Measurements from ENCODE around the gene GSTM2.

GSTM2 gene

DNA sequence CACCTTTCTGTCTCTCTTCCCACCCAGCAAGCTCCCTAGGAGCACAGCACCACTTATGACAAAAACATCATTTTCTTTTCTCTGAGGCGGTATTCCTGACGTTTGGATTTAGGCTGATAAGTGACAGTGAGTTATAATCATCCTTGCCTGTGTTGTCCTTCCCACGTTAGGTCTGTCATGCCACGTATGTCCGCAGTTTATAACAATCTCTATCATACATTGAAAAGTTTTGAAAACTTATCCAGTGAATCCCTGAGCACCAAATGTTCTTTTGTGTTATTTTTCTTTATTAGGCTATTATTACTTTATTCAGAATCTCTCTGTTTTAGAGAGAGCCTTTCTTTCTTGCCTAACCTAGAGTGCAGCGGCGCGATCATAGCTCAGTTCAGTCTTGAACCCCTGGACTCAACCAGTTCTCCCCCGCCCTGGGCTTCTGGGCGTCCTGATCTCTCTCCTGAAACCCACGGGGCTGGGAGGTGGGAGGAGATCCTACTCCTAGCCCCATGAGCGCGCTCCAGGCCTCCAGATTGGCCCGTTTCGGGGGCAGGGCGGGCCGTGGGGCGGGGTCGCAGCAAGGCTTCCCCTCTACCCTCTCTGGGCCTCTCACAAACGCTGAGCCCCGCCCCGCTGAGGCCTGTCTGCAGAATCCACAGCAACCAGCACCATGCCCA is at the start of gene GSTM2:
Gene GSTM2 (plus strand): TSS at position 606 of the 671 bp plus-strand sequence. CDS start 59 bp downstream, at position 665.
- DNase-seq (ENCODE audit: low read depth): peak; percentile 78

DNA sequence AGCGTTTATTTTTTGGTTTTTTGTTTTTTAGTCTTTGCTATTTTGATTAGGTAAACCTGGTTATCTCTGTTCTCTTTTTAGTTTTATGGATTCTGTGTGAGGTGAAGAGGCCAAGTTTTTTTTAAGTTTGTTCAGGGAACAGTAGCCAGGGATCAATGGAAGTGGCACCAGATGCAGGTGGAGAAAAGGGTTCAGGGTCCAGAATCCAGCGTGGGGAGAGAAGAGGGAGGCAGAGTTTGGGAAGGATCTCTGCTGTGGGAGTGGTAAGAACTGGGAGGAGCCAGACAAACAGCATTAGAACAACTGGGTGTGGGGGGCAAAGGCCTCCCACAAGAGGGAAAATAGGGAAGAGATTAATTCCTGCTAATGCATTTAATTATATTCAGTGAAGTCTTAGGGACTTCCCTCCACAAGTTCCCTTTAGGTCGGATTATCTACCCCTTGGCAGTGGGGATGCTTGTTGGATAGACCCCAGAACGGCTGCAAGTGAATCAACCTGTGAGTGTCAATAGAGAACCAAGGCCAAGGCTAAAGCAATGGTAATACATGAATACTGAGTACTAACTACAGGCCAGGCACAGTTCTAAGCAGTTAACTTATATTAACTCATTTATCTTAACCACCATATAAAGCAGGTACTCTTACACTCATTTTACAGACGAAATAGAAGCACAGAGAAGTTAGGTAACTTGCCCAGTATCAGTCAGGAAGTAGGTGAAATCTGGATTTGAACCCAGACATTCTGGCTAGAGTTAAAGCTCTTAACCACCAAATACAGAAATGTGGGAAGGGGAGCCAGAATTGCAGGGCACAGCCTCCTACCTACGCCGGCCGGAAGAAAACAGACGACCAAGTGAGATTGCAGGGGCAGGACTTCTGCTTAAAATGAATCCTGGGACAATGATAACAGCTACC is 48.9 kb upstream of the GSTM2 start:
- DNase-seq (ENCODE audit: low read depth): no peak

DNA sequence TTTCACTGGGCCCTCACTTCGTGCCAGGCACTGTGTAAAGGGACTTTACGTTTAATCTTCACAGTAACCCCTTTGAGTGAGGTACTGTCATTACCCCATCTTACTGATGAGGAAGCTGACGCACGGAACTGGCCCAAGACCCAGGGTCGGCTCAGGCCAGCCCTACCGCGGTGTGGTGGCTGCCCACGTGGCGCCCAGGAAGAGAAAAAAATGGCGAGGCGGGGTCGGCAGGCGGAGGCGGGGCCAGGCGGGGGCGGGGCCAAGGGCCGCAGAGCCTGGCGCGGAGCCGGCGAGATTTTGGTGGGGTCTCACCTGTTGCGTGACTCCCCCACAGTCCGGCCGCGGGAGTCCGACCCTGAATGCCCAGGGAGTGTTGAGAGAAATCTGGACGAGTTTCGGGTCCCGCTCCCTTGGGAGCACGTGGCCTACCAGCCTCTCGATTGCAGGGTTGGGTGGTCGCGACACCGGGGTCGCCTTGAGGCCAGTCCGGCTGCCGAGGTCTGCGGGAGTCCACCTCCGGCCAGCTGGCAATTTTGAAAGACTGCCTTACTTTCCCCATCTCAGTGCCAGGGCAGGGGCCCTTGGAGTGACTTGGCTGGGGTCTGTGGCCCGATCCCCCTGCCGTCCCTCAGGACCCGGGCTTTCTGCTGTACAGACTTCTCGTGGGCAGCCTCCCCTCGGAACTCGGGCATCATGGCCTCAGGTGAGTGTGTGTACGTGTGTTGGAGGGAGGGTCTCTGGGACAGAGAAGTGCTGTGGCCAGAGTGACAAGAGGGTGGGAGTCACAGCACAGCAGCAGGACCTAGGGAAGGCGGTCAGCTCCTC is 48.1 kb upstream of the GSTM2 start, which contains the start of the genes AMPD2 and GNAT2:
Gene AMPD2 (plus strand): TSS at position 262 of the 825 bp plus-strand sequence. CDS start 1,339 bp downstream, outside the sequence.
Gene GNAT2 (minus strand): TSS at position 41 of the 825 bp plus-strand sequence. CDS start 6,746 bp downstream, outside the sequence.
- DNase-seq (ENCODE audit: low read depth): peak; percentile 57

DNA sequence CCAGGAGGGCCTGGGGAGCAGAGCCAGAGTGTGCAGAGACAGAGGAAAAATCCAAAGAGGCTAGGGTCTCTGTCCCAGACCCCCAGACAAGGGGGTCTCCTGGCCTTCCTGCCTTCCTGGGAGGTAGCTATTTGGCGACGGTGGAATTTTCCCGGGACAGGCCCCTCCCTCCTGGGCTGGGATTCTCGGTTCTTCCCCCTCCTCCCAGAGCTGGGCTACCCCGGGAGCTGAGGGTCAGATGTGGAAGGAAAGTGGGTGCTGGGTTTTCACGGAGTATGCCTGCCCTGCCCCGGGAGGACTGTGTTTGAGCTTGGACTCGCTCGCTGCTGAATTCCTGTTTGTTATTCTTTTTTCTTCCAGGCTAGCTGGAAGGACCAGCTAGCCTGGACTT is 47.5 kb upstream of the GSTM2 start:
- DNase-seq (ENCODE audit: low read depth): no peak

DNA sequence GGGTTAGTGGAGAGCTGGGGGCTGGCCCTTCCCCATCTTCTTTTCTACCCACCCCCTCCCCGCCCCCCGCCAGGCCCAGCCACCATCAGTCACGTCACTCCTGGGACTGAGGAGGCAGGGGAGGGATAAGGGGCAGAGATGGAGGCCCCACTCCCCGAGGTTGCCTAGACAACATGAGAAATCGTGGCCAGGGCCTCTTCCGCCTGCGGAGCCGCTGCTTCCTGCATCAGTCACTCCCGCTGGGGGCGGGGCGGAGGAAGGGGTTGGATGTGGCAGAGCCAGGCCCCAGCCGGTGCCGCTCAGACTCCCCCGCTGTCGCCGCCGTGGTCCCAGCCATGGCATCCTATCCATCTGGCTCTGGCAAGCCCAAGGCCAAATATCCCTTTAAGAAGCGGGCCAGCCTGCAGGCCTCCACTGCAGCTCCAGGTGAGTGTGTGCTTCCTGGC is 47.0 kb upstream of the GSTM2 start:
- peak; percentile 96 for DNase-seq (ENCODE audit: low read depth)

DNA sequence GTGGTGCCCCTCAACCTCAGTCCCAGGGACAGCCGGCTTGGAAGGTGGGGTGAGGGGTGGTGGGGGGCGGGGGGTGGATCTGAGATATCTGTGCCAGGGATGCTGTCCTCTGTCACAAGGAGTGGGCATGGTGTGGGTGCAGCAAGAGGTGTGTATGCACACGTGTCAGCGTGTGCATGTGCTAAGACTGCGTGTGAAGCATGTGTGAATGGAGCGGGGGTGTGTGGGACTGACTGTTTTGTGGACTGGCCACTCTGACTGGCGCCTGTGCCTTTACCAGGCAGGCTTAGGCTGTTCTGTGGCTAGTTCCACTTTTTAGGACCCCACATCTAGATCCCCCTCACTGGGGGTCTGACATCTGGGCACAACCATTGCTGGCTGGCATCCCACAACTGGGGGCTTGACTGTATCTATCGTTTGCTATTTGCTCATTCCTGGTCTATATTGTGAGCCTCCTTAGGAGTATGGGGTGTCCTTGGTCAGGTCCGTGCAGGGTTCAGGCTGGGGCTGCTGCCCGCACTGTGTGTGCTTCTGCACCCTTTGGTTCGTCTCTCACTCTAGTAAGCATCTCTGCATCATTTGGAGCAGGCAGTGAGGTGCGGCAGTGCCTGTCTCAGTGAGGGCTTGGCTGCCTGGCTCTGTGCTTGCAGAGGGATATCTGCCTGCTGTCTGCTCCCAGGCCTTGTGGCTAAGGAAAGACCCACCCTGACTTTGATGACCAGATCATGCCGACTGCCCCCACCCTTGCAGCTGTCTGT is 46.3 kb upstream of the GSTM2 start:
- DNase-seq (ENCODE audit: low read depth): no peak

DNA sequence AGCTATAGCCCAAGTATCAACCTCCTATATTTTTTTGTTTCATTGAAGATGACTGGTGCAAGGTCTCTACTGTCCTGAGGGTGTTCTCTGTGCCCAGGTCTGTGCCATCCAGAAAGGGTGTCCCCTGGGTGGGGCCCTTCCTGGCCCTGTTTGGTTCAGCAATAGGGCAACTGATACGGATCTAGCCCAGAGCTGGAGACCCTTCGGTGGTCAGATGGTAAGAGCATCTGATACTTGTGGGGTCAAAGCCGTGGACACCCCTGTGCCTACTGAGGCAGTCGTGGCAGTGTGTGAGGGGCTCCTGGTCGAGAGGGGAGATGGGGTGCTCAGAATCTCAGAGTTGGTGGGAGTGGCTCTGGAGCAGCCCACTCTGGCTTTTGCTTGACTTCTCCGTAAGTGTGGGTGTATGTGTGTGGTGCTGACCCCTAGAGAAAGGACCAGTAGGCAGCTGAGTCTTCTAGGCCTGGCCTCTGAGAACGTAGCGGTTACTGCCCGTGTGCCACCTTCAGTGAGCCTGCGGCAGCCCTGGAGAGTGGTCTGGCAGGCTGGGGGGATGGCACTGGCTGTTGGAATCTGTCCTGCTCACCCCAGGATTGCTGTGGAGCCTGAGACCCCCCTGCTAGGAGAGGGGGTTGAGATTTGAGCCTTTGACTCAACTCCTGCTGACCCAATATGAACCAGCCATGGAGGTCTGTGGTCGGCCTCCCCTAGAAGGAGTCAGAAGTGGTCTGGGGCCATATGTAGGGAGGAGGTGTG is 45.5 kb upstream of the GSTM2 start:
- no peak for DNase-seq (ENCODE audit: low read depth)

DNA sequence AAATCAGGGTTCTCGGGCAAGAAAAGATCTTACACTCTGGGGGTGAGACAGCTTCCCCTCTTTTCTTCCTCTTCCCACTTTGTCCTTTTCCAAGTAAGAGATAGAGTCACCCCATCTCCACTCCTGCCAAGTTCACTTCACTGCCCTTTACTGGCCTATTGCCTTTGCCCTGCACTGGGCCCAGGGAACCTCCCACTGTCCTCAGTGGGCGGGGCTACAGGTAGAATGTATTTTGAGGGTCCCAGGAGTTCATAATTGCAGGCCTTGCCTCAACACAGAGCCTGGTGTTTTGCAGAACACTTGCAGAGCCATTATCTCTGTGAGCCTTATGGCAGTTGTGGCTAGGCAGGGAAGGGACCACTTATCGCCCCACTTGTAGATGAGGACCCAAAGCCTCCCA is 45.0 kb upstream of the GSTM2 start:
- no peak for DNase-seq (ENCODE audit: low read depth)

DNA sequence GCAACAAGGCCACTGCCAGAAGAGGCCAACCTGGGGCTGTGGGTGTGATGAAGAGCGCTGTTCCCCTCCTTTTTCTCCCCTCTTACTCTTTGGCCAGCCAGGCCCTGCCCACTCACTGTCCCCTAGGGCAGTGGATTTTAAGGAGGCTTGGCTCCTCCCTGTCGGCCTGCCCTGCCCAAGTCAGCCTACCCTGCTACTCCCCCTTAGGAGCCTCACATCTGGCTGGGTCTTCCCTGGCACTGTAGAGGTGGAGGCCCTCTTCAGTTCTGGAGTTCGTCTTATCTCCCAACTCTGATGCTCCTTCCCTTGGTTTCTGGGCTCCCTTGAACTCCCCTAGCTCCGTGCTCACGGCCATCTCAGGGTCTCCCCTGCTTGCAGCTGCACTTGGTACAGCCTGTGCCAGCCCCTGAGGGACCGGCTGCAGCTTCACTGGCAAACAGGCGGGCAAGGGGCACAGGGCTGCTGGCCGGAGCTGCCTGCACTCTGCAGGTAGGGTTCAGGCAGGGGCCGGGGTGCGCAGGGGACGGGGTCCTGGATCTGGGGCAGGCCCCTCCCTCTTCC is 44.2 kb upstream of the GSTM2 start:
- no peak for DNase-seq (ENCODE audit: low read depth)

DNA sequence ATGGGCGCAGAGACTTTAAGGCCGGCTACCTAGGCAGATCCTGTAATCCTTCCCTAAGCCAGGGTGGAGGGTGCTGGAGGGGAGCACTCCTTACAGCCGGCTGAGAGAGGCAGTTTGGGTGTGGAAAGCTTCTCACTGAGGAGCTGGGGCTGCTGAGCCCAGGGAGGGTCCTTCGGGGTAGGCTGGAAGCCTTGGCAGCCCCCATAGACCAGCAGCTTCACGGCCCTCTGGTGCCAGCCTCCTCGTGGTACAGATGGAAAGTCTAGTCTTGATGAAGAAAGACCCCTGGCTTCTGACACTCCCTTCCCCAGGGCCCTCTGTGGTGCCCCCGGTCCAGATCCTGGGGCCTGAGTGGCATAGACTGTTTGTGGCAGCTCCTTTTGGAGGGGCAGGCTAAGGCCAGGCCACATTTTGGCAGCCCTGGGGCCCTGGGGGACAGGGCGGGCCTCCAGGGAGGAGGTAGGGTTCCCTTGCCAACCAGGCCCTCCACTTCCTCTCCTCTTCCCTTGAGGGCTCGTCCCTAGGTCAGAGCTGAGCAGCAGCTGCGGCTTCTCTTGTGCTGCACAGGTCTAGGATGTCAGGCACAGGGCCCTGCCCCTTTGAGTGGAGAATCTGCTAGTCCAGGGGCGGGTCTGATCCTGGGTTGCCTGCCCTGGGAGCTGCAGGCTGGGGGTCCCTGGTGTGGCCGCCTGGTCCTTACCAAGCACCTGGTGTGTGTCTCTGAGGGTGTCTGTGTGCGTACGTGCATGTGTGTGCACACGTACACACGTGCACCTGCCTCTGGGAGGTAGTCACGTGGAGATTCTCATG is 43.5 kb upstream of the GSTM2 start:
- no peak for DNase-seq (ENCODE audit: low read depth)

DNA sequence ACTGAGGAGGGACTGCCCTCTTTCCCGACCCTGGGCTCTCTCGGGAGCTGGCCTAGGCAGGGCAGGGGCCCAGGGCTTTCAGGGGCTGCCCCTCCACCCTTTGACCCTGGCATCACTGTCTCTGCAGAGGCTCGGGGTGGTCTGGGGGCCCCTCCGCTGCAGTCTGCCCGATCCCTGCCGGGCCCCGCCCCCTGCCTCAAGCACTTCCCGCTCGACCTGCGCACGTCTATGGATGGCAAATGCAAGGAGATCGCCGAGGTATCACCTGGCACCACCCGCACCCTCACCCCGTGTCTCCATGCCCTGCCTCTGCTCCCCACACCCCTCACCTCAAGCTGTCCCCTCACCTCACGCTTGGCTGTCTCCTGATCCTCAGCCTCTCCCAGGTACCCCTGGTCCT is 42.7 kb upstream of the GSTM2 start:
- no peak for DNase-seq (ENCODE audit: low read depth)

DNA sequence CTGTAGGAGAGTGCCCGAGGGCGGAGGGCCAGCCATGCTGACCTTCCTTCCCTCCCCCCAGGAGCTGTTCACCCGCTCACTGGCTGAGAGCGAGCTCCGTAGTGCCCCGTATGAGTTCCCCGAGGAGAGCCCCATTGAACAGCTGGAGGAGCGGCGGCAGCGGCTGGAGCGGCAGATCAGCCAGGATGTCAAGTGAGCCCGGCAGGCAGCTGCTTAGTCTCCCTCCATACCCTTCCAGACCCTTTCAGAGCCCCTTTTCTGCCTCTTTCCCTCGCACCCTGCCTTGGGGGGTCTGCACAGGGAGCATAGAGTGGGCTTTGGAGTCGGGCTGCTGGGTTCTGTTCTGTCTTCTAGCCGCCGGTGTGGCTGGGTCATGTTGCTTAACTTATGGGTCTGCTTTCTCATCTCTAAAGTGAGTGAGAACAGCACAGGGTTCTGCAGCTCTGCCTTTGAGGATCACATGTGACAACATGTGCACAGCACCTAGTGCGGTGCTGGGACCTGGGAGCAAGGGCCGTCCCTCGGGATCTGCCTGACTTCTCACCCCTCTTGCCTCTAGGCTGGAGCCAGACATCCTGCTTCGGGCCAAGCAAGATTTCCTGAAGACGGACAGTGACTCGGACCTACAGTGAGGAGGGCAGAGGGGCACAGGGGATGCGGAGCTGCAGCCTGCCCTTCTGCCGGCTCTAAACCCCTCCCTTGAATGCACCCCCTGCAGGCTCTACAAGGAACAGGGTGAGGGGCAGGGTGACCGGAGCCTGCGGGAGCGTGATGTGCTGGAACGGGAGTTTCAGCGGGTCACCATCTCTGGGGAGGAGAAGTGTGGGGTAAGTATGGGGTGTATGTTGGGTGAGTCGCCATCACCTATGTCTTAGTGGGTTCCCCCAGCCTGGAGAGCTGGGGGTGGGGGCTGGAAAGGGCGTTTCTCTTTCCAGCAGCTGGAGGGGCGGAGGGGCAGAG is 42.0 kb upstream of the GSTM2 start:
- DNase-seq (ENCODE audit: low read depth): no peak

DNA sequence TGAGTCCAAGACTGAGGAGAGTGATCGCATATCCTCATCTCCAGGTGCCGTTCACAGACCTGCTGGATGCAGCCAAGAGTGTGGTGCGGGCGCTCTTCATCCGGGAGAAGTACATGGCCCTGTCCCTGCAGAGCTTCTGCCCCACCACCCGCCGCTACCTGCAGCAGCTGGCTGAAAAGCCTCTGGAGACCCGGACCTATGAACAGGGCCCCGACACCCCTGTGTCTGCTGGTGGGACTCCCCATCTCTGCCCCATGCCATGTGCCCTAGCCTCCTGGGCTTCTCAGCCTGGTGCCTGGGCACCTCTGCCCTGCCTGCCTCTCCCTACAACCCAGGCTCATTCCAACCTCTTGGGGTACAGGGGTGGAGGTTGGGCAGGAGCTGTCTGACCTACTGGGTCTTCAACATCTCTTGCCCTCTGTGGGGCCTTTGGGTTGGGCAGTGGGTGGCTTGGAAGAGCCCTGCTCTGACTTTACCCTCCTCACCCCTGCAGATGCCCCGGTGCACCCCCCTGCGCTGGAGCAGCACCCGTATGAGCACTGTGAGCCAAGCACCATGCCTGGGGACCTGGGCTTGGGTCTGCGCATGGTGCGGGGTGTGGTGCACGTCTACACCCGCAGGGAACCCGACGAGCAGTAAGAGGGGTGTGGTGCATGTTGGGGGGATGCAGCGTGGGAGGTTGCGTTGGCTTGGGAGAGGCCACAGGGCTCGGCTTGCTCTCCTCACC is 41.0 kb upstream of the GSTM2 start:
- no peak for DNase-seq (ENCODE audit: low read depth)

DNA sequence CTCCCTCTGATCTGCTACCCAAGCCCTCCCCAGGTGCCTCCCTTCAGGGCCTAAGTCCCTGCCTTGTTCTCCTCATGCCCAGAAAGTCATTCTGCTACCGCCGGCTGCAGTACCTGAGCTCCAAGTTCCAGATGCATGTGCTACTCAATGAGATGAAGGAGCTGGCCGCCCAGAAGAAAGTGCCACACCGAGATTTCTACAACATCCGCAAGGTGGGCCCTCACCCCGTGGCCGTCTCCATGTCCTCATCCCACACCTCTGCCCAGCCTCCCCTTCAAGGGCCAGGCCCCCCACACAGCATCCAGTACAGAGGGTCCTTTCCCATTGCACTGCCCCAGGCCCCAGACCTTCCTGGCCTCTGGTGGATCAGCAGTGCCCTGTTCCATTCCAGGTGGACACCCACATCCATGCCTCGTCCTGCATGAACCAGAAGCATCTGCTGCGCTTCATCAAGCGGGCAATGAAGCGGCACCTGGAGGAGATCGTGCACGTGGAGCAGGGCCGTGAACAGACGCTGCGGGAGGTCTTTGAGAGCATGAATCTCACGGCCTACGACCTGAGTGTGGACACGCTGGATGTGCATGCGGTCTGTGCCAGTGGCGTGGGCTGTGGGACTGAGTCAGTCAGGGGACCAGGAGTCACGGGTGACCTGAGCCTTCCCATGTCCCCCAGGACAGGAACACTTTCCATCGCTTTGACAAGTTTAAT is 40.0 kb upstream of the GSTM2 start:
- DNase-seq (ENCODE audit: low read depth): no peak

DNA sequence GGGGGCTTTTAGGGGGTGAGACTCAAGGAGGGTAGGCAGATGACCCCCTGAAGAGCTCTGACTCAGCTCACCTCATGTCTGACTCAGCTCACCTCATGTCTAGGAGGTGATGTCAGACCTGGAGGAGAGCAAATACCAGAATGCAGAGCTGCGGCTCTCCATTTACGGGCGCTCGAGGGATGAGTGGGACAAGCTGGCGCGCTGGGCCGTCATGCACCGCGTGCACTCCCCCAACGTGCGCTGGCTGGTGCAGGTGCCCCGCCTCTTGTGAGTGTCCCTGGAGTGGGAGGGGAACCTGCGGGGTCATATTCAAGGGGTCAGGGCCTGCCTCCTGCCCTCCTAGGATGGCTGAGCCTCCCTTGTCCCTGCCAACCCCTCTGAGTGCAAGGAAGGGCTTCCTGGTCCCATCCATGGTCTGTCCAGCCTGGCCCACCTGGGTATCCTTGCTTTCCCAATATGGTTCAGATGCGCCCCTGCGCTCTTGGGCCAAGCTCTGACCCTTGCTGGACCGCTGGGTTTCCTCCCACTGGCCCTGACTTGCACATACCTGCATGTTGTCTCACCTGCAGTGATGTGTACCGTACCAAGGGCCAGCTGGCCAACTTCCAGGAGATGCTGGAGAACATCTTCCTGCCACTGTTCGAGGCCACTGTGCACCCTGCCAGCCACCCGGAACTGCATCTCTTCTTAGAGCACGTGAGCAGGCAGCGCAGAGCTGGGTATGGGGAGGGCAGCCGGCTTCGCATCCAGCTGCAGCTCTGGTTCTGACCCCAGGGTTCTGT is 39.1 kb upstream of the GSTM2 start:
- DNase-seq (ENCODE audit: low read depth): no peak
